H9 (cell line): Measurements from ENCODE around the gene LMNTD2. TPM values are rescaled to one million over a fixed set of nuclear protein-coding genes. Genes with fewer than 3 reads are reported as not detected.

ENCODE experiments used
- DNase-seq: peaks from one replicate; pipeline ENCODE4 v3.0.0-alpha.2; 2017
- H2AFZ ChIP-seq: one replicate; pipeline ENCODE4 v1.6.1; 2013; ENCODE audit warnings: mild to moderate bottlenecking, low read length, control low read depth, moderate library complexity
- H2AK5ac ChIP-seq: 2 replicates; pipeline ENCODE4 v1.6.1; 2013; ENCODE audit warnings: low read length, control low read depth, mixed read lengths; ENCODE audit not compliant: insufficient read length
- H2BK120ac ChIP-seq: one replicate; pipeline ENCODE4 v1.6.1; 2013; ENCODE audit warnings: low read depth, mild to moderate bottlenecking, low read length, control low read depth, inconsistent platforms; ENCODE audit not compliant: poor library complexity, severe bottlenecking
- H2BK12ac ChIP-seq: 2 replicates; pipeline ENCODE4 v1.6.1; 2013; ENCODE audit warnings: low read length, control low read depth, mixed read lengths, low read depth; ENCODE audit not compliant: insufficient read length
- H2BK15ac ChIP-seq: 2 replicates; pipeline ENCODE4 v1.6.1; 2013; ENCODE audit warnings: low read depth, low read length, control low read depth
- H2BK20ac ChIP-seq: one replicate; pipeline ENCODE4 v1.6.1; 2013; ENCODE audit warnings: low read depth, mild to moderate bottlenecking, low read length, control low read depth, inconsistent platforms; ENCODE audit not compliant: poor library complexity, severe bottlenecking
- H2BK5ac ChIP-seq: 2 replicates; pipeline ENCODE4 v1.6.1; 2013; ENCODE audit warnings: low read length, control low read depth, mixed read lengths; ENCODE audit not compliant: insufficient read length
- H3K14ac ChIP-seq: 2 replicates; pipeline ENCODE4 v1.6.1; 2013; ENCODE audit warnings: low read length, control low read depth; ENCODE audit not compliant: insufficient read depth
- H3K18ac ChIP-seq: 2 replicates; pipeline ENCODE4 v1.6.1; 2013; ENCODE audit warnings: low read depth, mild to moderate bottlenecking, mixed read lengths, low read length, control low read depth; ENCODE audit not compliant: insufficient read length
- H3K23ac ChIP-seq: 2 replicates; pipeline ENCODE4 v1.6.1; 2013; ENCODE audit warnings: low read length, control low read depth, mixed read lengths, low read depth; ENCODE audit not compliant: insufficient read length
- H3K23me2 ChIP-seq: 2 replicates; pipeline ENCODE4 v1.6.1; 2013; ENCODE audit warnings: low read depth, mild to moderate bottlenecking, mixed read lengths, low read length, control low read depth; ENCODE audit not compliant: insufficient read length, poor library complexity, severe bottlenecking
- H3K27ac ChIP-seq: 2 replicates; pipeline ENCODE4 v1.5.1; 2013; ENCODE audit warnings: low read length, control low read depth, mixed read lengths, low read depth; ENCODE audit not compliant: insufficient read length
- H3K27me3 ChIP-seq: 2 replicates; pipeline ENCODE4 v1.6.1; 2013; ENCODE audit warnings: low read length, control low read depth, inconsistent platforms; ENCODE audit not compliant: insufficient read depth
- H3K4ac ChIP-seq: 2 replicates; pipeline ENCODE4 v1.6.1; 2013; ENCODE audit warnings: low read depth, mild to moderate bottlenecking, control low read depth, inconsistent platforms, low read length, moderate library complexity
- H3K4me1 ChIP-seq: 2 replicates; pipeline ENCODE4 v1.6.1; 2013; ENCODE audit warnings: low read length, control low read depth, inconsistent platforms; ENCODE audit not compliant: insufficient read depth
- H3K4me2 ChIP-seq: 2 replicates; pipeline ENCODE4 v1.6.1; 2013; ENCODE audit warnings: low read length, control low read depth, mixed read lengths; ENCODE audit not compliant: insufficient read length, insufficient read depth
- H3K56ac ChIP-seq: 2 replicates; pipeline ENCODE4 v1.6.1; 2013; ENCODE audit warnings: low read depth, mild to moderate bottlenecking, mixed read lengths, low read length, control low read depth; ENCODE audit not compliant: insufficient read length
- H3K79me1 ChIP-seq: 2 replicates; pipeline ENCODE4 v1.6.1; 2013; ENCODE audit warnings: low read depth, mild to moderate bottlenecking, moderate library complexity, low read length, control low read depth, inconsistent platforms; ENCODE audit not compliant: insufficient read depth, poor library complexity, severe bottlenecking
- H3K79me2 ChIP-seq: 2 replicates; pipeline ENCODE4 v1.6.1; 2013; ENCODE audit warnings: low read length, control low read depth, inconsistent platforms; ENCODE audit not compliant: insufficient read depth
- H3K9ac ChIP-seq: 2 replicates; pipeline ENCODE4 v1.6.1; 2013; ENCODE audit warnings: low read length, control low read depth, mixed read lengths; ENCODE audit not compliant: insufficient read length; ENCODE audit errors: extremely low read depth
- H3K9me3 ChIP-seq: one replicate; pipeline ENCODE4 v1.6.1; 2013; ENCODE audit warnings: low read depth, low read length, inconsistent platforms; ENCODE audit not compliant: control insufficient read depth
- H3T11ph ChIP-seq: one replicate; pipeline ENCODE4 v1.6.1; 2013; ENCODE audit warnings: mild to moderate bottlenecking, low read length, control low read depth, inconsistent platforms
- H4K20me1 ChIP-seq: one replicate; pipeline ENCODE4 v1.6.1; 2013; ENCODE audit not compliant: control insufficient read depth, insufficient read length, insufficient read depth
- H4K5ac ChIP-seq: 2 replicates; pipeline ENCODE4 v1.6.1; 2013; ENCODE audit warnings: low read depth, mild to moderate bottlenecking, mixed read lengths, low read length, control low read depth; ENCODE audit not compliant: insufficient read length
- H4K8ac ChIP-seq: replicated peaks from 2 replicates; pipeline ENCODE4 v1.6.1; 2013; ENCODE audit warnings: low read length, control low read depth, mixed read lengths, low read depth; ENCODE audit not compliant: insufficient read length
- H4K91ac ChIP-seq: 2 replicates; pipeline ENCODE4 v1.6.1; 2013; ENCODE audit warnings: low read depth, mild to moderate bottlenecking, moderate library complexity, mixed read lengths, low read length, control low read depth; ENCODE audit not compliant: insufficient read length
- H3K27ac Mint-ChIP-seq, 3 experiments: 2 replicates in 2 of 3; 3 replicates in 1 of 3; pipeline ENCODE4 v1.8.0; 2020 to 2021; ENCODE audit warnings: mixed read lengths in 3 of 3, mild to moderate bottlenecking in 1 of 3, moderate library complexity in 1 of 3
- H3K27me3 Mint-ChIP-seq: 2 replicates; pipeline ENCODE4 v1.8.0; 2021; ENCODE audit warnings: low read depth, mild to moderate bottlenecking, moderate library complexity, mixed read lengths
- H3K36me3 Mint-ChIP-seq, 3 experiments: 2 replicates in 2 of 3; 3 replicates in 1 of 3; pipeline ENCODE4 v1.8.0; 2020 to 2021; ENCODE audit warnings: low read depth in 3 of 3, mixed read lengths in 3 of 3; ENCODE audit not compliant: insufficient read depth in 1 of 3
- H3K4me1 Mint-ChIP-seq, 2 experiments: 2 replicates each; pipeline ENCODE4 v1.8.0; 2020; ENCODE audit warnings: mixed read lengths in 2 of 2
- H3K4me3 Mint-ChIP-seq, 2 experiments: 2 replicates in 1 of 2; 3 replicates in 1 of 2; pipeline ENCODE4 v1.8.0; 2020 to 2021; ENCODE audit warnings: mild to moderate bottlenecking in 2 of 2, mixed read lengths in 2 of 2, moderate library complexity in 1 of 2
- H3K9me3 Mint-ChIP-seq, 2 experiments: 2 replicates in 1 of 2; 3 replicates in 1 of 2; pipeline ENCODE4 v1.8.0; 2020; ENCODE audit warnings: mild to moderate bottlenecking in 2 of 2, mixed read lengths in 2 of 2, moderate library complexity in 1 of 2
- WGBS: extraction: QIAGEN DNeasy Blood & Tissue Kit; methylation state at CpG from one replicate; pipeline ENCODE4 v1.1.7; 2013; ENCODE audit warnings: missing lambda C conversion rate, low lambda C conversion rate, mixed read lengths; ENCODE audit not compliant: insufficient read length; ENCODE audit errors: extremely low coverage; 5-methylcytosine and 5-hydroxymethylcytosine counted together
- total RNA-seq: library from RNA; stranded (reverse); gene quantifications from 2 replicates; pipeline ENCODE4 v1.2.1, GENCODE V29; 2021
- TF ChIP-seq, protein P1 (sequence below): fragments of 200-600 bp; sonication (generic); conservative IDR thresholded peaks from 3 replicates; pipeline ENCODE4 v1.8.0; 2021; ENCODE audit warnings: antibody characterized with exemption, mild to moderate bottlenecking

Gene LMNTD2
- total RNA-seq, 1 experiment from 2014 or later, result 4.7 TPM

- Histone ChIP-seq H3K23me2 (peaks cover 19% of the 10 kb centered on the region), H2AK5ac (no peak within 1 kb of the TSS), H3K14ac (peak within 1 kb of the TSS; percentile 41; the same call in 1 of the 2 replicates), H3K27me3 (no peaks in the 10 kb centered on the region), H3K9me3 (no peaks in the 10 kb centered on the region), H3K9ac (no peak within 1 kb of the TSS), H2BK5ac (no peak within 1 kb of the TSS), H3K56ac (no peak within 1 kb of the TSS), H3K4ac (no peak within 1 kb of the TSS), H2AFZ (no peak within 1 kb of the TSS), H4K8ac (no peak within 1 kb of the TSS), H3K4me1 (no peaks in the 10 kb centered on the region), H3K79me2 (no peaks in the 10 kb centered on the region), H3T11ph (no peak within 1 kb of the TSS), H4K20me1 (no peaks in the 10 kb centered on the region), H4K91ac (no peak within 1 kb of the TSS), H3K23ac (no peak within 1 kb of the TSS), H3K18ac (no peak within 1 kb of the TSS), H3K4me2 (peak within 1 kb of the TSS; percentile 47), H3K79me1 (no peaks in the 10 kb centered on the region), H2BK20ac (no peak within 1 kb of the TSS), H3K27ac (no peak within 1 kb of the TSS), H2BK12ac (no peak within 1 kb of the TSS), H2BK120ac (no peak within 1 kb of the TSS), H2BK15ac (no peak within 1 kb of the TSS; the same call in 1 of the 2 replicates), H4K5ac (no peak within 1 kb of the TSS)
- Mint-ChIP-seq H3K4me1 (peaks cover 6 to 11% of the 10 kb centered on the region in 2 experiments; a peak in 2 of 4 replicates), H3K9me3 (peaks cover 0 to 2% of the 10 kb centered on the region in 2 experiments; a peak in 1 of 5 replicates), H3K27ac (peak within 1 kb of the TSS in 2 of 3 experiments; percentile 51 to 81; a peak in 2 of 7 replicates), H3K36me3 (peaks cover 5 to 18% (median 10%) of the 10 kb centered on the region in 3 experiments; a peak in 5 of 7 replicates), H3K4me3 (peak within 1 kb of the TSS; percentile 76 to 94), H3K27me3 (peaks cover 16% of the 10 kb centered on the region)
- TF ChIP-seq, protein P1, sequence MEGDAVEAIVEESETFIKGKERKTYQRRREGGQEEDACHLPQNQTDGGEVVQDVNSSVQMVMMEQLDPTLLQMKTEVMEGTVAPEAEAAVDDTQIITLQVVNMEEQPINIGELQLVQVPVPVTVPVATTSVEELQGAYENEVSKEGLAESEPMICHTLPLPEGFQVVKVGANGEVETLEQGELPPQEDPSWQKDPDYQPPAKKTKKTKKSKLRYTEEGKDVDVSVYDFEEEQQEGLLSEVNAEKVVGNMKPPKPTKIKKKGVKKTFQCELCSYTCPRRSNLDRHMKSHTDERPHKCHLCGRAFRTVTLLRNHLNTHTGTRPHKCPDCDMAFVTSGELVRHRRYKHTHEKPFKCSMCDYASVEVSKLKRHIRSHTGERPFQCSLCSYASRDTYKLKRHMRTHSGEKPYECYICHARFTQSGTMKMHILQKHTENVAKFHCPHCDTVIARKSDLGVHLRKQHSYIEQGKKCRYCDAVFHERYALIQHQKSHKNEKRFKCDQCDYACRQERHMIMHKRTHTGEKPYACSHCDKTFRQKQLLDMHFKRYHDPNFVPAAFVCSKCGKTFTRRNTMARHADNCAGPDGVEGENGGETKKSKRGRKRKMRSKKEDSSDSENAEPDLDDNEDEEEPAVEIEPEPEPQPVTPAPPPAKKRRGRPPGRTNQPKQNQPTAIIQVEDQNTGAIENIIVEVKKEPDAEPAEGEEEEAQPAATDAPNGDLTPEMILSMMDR, result no peak
- peak; percentile 93 for DNase-seq
- no CpG with 5 or more reads among the region's 97 CpGs for WGBS
These were observed 24.8 kb downstream of the LMNTD2 start, which contains the start of gene HRAS for GRCh38 chr11:535519-536454. TSS of gene HRAS (minus strand) at chr11:535576.
